Measurements from ENCODE around the gene PMPCB. TPM values are rescaled to one million over a fixed set of nuclear protein-coding genes. Genes with fewer than 3 reads are reported as not detected.

The PMPCB gene
- total and polyA plus RNA-seq, 10 of the 15 experiments (the other 5 are each of a cell fraction or from before 2014, with no cell fraction given), result 70.3 to 163 (median 102) TPM

DNA sequence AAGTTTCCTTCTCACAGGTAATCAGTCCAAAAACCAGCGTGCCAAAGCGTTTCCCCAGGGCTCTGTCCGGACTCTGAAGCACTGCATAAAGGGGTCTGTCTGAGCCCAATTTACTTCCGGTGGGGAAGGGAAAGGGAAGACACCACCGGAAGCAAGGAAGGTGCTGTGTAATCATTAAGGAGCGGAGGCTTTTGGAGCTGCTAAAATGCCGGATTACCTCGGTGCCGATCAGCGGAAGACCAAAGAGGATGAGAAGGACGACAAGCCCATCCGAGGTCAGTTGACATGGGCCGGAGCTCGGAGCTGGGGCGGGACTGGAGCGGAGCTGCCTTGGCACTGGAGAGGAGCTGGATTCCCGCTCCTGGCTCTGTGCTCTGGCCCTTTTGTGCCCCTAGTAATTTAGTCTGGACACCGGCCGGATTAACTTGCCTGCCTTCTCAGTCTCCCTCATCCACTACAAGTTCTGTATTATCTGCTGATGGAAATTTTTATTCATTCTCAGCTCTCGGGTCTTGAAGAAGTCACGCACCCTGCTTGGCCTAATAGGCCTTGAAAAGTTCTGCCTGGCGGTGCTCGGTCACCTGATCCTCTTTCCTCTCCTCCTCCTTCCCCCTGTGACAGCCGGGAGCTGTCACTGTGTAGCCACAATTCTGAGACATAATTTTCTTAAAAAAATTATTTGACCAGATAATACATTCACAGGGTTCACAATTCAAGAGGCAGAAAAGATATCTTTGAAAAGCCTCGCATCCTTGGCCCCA, 50.5 kb downstream of the PMPCB start, which contains the start of gene PSMC2 (continued):
- TF ChIP-seq PRDM15 (CRISPR knock-in tag; IDR thresholded peaks at IDR 0.05) (no peak), EED (IDR thresholded peaks at IDR 0.05; ENCODE audit: low read depth) (0 out of 2 replicates have a peak, but pooled peaks have one; percentile 12), LARP7 (IDR thresholded peaks at IDR 0.05) (peak; percentile 67), ZNF207 (IDR thresholded peaks at IDR 0.05; ENCODE audit: borderline replicate concordance) (0 out of 2 replicates have a peak, but pooled peaks have one; percentile 49), HDAC2 (IDR thresholded peaks at IDR 0.05) (no peak), DPF2 (IDR thresholded peaks at IDR 0.05) (no peak), ZNF274 (IDR thresholded peaks at IDR 0.05; ENCODE audit: insufficient read depth, insufficient read length) (no peak), ZNF217 (IDR thresholded peaks at IDR 0.05) (no peak), WRNIP1 (IDR thresholded peaks at IDR 0.05; ENCODE audit: borderline replicate concordance, low read depth, low read length) (no peak), IRF5 (IDR thresholded peaks at IDR 0.05; ENCODE audit: borderline replicate concordance) (no peak), ZNF622 (IDR thresholded peaks at IDR 0.05) (no peak), CREB1 (IDR thresholded peaks at IDR 0.05; ENCODE audit: low read depth) (peak; percentile 60; the same call in 1 of the 2 replicates), CBFB (IDR thresholded peaks at IDR 0.05; ENCODE audit: low read depth) (peak; percentile 38; the same call in 1 of the 2 replicates), HCFC1 (IDR thresholded peaks at IDR 0.05; ENCODE audit: low read length) (peak; percentile 65), TCF3 (IDR thresholded peaks at IDR 0.05; ENCODE audit: borderline replicate concordance, insufficient read depth, low read depth, low read length) (no peak), JUND (IDR thresholded peaks at IDR 0.05; ENCODE audit: low read depth, low read length) (no peak), SMAD5 (IDR thresholded peaks at IDR 0.05; ENCODE audit: low read depth) (0 out of 2 replicates have a peak, but pooled peaks have one; percentile 56), MYB (IDR thresholded peaks at IDR 0.05; ENCODE audit: borderline replicate concordance, low read depth, low read length) (no peak), SIX5 (IDR thresholded peaks at IDR 0.05; ENCODE audit: low read depth, low read length, severe bottlenecking) (peak; percentile 49), E2F4 (IDR thresholded peaks at IDR 0.05; ENCODE audit: low read depth, low read length) (0 out of 2 replicates have a peak, but pooled peaks have one; percentile 36), PML (IDR thresholded peaks at IDR 0.05; ENCODE audit: low read length) (peak; percentile 57; the same call in 1 of the 2 replicates)
- TF ChIP-seq, protein P1, sequence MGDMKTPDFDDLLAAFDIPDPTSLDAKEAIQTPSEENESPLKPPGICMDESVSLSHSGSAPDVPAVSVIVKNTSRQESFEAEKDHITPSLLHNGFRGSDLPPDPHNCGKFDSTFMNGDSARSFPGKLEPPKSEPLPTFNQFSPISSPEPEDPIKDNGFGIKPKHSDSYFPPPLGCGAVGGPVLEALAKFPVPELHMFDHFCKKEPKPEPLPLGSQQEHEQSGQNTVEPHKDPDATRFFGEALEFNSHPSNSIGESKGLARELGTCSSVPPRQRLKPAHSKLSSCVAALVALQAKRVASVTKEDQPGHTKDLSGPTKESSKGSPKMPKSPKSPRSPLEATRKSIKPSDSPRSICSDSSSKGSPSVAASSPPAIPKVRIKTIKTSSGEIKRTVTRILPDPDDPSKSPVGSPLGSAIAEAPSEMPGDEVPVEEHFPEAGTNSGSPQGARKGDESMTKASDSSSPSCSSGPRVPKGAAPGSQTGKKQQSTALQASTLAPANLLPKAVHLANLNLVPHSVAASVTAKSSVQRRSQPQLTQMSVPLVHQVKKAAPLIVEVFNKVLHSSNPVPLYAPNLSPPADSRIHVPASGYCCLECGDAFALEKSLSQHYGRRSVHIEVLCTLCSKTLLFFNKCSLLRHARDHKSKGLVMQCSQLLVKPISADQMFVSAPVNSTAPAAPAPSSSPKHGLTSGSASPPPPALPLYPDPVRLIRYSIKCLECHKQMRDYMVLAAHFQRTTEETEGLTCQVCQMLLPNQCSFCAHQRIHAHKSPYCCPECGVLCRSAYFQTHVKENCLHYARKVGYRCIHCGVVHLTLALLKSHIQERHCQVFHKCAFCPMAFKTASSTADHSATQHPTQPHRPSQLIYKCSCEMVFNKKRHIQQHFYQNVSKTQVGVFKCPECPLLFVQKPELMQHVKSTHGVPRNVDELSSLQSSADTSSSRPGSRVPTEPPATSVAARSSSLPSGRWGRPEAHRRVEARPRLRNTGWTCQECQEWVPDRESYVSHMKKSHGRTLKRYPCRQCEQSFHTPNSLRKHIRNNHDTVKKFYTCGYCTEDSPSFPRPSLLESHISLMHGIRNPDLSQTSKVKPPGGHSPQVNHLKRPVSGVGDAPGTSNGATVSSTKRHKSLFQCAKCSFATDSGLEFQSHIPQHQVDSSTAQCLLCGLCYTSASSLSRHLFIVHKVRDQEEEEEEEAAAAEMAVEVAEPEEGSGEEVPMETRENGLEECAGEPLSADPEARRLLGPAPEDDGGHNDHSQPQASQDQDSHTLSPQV (IDR thresholded peaks at IDR 0.05), result no peak

Measured in GM12878 (cell line).